Duodenal mucosa (tissue), 2 donors: ENCODE results near the gene NOTCH1.
A peak's percentile ranks its signal among the peaks of the same experiment; 100 is the strongest.

ENCODE experiments used
- H3K27ac ChIP-seq: one replicate; pipeline ENCODE4 v1.7.0; 2013; ENCODE audit warnings: low read depth, low read length
- H3K27me3 ChIP-seq, 2 donors: one replicate each; pipeline ENCODE4 v1.7.0; 2013; ENCODE audit warnings: low read length in 2 of 2, control low read depth in 1 of 2; ENCODE audit not compliant: insufficient read depth in 2 of 2, control insufficient read depth in 1 of 2
- H3K36me3 ChIP-seq, 2 donors: one replicate each; pipeline ENCODE4 v1.7.0; 2013; ENCODE audit warnings: low read length in 2 of 2, control low read depth in 1 of 2; ENCODE audit not compliant: insufficient read depth in 2 of 2, control insufficient read depth in 1 of 2
- H3K4me1 ChIP-seq, 2 donors: one replicate each; pipeline ENCODE4 v1.7.0; 2013; ENCODE audit warnings: low read length in 2 of 2, control low read depth in 1 of 2; ENCODE audit not compliant: insufficient read depth in 2 of 2, control insufficient read depth in 1 of 2
- H3K4me3 ChIP-seq, 2 donors: one replicate each; pipeline ENCODE4 v1.7.0; 2013; ENCODE audit warnings: low read length in 2 of 2, low read depth in 1 of 2
- H3K9ac ChIP-seq, 2 donors: one replicate each; pipeline ENCODE4 v1.7.0; 2013; ENCODE audit warnings: low read length in 2 of 2, low read depth in 1 of 2
- H3K9me3 ChIP-seq, 2 donors: one replicate each; pipeline ENCODE4 v1.7.0; 2013; ENCODE audit warnings: low read length in 2 of 2, control low read depth in 1 of 2; ENCODE audit not compliant: control insufficient read depth in 1 of 2

NOTCH1 gene

DNA sequence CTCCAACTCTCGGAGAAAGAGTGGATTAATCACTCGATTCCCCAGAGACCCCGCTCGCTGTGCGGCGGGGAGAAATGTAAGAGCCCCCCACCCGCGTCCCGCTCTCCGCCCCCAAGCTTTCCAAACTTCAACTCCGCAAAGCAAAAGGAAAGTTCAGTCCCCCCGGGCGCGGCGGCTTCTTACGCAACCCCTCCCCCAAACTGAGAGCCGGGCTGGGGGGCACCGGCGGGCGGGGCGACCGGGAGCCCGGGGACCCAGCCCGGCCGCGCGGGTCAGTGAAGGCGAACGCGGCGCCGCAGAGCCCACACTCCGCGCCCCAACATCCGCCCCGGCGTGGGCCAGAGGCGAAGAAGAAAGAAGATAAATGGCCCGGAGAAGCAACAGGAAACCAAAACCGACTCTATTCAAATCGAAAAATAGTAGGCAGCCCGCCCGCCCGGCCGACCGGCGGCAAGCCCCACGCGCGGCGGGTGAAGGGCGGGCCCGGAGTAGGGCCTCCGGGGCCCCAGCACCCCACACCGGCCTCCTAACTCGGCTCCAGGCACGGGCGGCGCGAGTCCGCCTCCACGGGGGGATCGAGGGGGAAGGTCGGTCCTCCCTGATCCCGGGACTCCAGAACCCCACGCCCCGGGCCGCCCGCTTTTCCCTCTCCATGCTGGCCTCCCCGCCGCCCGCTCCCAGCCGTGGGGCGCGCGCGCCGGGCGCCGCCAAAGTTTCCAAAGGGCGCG is 720 bp downstream of the NOTCH1 start:
- Histone ChIP-seq H3K9ac (peak overlapping the region; percentile 66 to 79), H3K27ac (peak overlapping the region; percentile 73), H3K27me3 (no peaks in the 10 kb centered on the region), H3K9me3 (no peaks in the 10 kb centered on the region), H3K4me1 (peaks cover 44 to 63% of the 10 kb centered on the region in 2 donors), H3K4me3 (peak overlapping the region; percentile 77 to 90), H3K36me3 (peaks cover 0 to 18% of the 10 kb centered on the region in 2 donors)

DNA sequence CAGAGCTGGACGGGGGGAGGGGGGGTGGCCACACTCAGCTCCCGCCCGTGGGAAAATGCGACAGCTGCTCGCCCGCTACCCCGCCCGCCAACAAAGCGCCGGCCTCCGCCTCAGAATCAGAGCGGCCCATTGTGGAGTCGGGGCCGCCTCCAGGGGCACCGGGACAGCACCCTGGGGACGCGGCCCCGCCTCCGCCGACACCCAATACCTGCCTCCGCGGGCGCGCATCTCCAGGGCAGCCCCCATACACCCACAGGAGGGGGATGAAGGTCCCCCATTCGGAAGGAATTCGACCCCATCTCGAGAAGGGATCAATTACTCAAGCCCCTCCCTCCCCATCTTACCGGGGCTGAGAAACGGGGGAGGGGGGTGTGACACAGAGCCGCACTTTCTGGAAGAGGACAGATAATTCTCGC is 1.3 kb downstream of the NOTCH1 start:
- Histone ChIP-seq H3K27me3 (no peaks in the 10 kb centered on the region), H3K4me1 (peaks cover 44 to 67% of the 10 kb centered on the region in 2 donors), H3K9ac (peak overlapping the region; percentile 66 to 79), H3K27ac (peak overlapping the region; percentile 73), H3K9me3 (no peaks in the 10 kb centered on the region), H3K4me3 (peak overlapping the region; percentile 77 to 90), H3K36me3 (peaks cover 0 to 18% of the 10 kb centered on the region in 2 donors)

DNA sequence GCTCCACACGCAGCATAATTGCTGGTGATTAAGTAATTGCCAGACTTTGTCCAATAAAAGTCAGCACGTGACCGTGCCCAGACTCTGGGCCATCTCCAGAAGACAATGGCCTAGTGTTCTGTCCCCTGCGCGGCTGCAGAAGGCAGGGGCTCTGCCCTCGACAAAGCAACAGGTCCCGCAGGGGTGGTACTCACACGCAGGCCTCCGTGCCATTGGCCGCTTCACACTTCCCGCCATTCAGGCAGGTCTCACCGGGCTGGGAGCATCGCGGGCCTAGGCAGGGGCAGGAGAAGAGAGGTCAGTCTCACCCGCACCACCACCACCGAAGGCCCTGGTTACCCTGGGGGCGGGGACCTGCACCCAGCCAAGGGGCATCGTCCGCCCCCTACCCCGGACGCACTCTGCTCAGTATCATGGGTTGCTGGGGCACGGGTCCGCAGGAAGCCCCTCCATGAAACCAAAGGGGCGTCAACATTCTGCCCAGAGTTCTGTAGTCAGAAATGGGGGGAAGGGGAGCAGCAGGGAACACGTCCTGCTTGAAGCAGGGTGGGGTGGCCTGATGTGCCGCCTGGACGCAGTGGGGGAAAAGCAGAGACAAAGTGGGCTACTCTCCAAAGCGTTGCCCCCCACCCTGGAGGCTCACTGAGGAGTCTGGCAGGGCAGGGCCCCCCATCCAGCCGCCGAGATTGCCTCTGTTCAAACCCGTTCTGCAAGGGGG is 1.9 kb downstream of the NOTCH1 start:
- peaks cover 47 to 73% of the 10 kb centered on the region in 2 donors for H3K4me1 ChIP-seq

DNA sequence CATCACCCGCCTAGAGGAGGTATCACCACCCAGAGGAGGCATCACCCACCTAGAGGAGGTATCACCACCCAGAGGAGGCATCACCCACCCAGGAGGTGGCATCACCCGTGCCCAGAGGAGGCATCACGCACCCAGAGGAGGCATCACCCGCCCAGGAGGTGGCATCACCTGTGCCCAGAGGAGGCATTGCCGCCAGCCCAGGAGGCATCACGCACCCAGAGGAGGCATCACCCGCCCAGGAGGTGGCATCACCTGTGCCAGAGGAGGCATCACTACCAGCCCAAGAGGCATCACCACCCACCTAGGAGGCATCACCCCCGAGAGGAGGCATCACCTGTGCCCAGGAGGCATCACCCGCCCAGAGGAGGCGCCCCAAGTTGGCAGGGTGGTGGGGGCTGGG is 2.6 kb downstream of the NOTCH1 start:
- Histone ChIP-seq H3K9ac (peak overlapping the region; percentile 66 to 79), H3K4me3 (peak overlapping the region in 1 of 2 donors; percentile 90), H3K9me3 (no peaks in the 10 kb centered on the region), H3K36me3 (peaks cover 0 to 18% of the 10 kb centered on the region in 2 donors), H3K27ac (peak overlapping the region; percentile 20), H3K4me1 (peaks cover 50 to 80% of the 10 kb centered on the region in 2 donors), H3K27me3 (no peaks in the 10 kb centered on the region)

More for the DNA sequence above, 1.9 kb downstream of the NOTCH1 start:
- Histone ChIP-seq H3K9me3 (no peaks in the 10 kb centered on the region), H3K27me3 (no peaks in the 10 kb centered on the region), H3K4me3 (peak overlapping the region; percentile 77 to 90), H3K9ac (peak overlapping the region; percentile 66 to 79), H3K27ac (peak overlapping the region; percentile 25), H3K36me3 (peaks cover 0 to 18% of the 10 kb centered on the region in 2 donors)

DNA sequence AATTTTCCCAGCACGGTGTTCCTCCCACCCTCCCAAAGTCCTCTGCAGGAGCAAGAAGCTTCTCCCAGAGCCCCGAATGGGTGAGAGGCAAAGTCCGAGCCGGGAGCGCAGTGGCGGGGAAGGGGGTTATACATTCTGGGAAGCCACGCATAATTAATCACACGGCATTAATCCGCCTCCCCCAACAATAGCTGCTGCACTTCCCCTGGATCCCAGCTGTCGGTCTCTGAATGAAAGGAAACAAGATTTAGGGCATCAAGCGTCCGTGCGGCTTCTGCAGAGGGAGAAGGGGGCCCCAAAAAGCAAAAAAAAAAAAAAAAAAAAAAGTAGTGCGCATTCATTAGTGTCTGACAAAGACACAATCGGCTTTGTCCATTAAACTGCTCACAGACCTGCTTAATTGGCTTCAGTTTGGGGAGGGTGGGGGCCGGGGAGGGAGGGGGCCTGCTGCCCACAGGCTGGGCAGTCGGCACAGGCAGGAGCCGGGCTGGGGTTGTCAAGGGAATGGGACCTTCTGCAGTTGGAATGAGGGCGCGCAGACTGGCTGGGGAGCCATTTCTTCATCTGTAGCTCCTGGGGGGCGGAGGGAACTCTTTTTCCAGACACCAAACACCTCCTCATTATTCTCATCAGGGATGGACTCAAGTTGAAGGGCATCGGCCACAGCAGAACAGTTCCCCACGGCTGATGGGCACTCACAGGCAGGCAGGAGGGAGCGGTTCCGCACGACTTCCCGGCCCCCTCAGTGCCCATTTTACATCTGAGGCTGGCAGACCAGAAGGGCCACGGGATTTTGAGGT is 3.4 kb downstream of the NOTCH1 start:
- Histone ChIP-seq H3K4me1 (peaks cover 50 to 81% of the 10 kb centered on the region in 2 donors), H3K27ac (no peak overlapping the region), H3K9ac (no peak overlapping the region), H3K27me3 (no peaks in the 10 kb centered on the region), H3K4me3 (no peak overlapping the region), H3K36me3 (peaks cover 0 to 18% of the 10 kb centered on the region in 2 donors), H3K9me3 (no peaks in the 10 kb centered on the region)

DNA sequence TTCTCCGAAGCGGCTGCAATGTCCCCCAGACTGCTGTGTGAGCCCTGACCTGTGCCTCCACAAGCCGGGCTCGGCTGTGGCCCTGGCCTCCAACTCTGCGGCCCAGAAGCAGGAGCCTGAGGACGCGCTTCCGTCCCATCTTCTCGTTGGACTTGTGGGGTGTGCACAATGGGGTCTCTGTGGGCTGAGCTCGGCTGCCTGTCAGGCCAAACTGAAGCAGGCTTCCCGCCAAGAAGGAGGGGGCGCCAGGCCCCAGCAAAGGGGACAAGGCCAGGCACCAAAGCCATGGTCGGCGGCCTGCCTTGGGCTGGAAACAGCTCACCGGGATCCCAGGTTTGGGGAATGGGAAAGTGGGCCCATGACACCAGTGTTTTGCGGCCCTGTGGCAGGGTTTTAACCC is 4.1 kb downstream of the NOTCH1 start:
- H3K9me3 ChIP-seq, result no peaks in the 10 kb centered on the region
- H3K27ac ChIP-seq, result no peak overlapping the region
- H3K36me3 ChIP-seq, result peaks cover 0 to 22% of the 10 kb centered on the region in 2 donors
- no peaks in the 10 kb centered on the region for H3K27me3 ChIP-seq
- no peak overlapping the region for H3K4me3 ChIP-seq
- peaks cover 44 to 79% of the 10 kb centered on the region in 2 donors for H3K4me1 ChIP-seq
- H3K9ac ChIP-seq, result no peak overlapping the region

DNA sequence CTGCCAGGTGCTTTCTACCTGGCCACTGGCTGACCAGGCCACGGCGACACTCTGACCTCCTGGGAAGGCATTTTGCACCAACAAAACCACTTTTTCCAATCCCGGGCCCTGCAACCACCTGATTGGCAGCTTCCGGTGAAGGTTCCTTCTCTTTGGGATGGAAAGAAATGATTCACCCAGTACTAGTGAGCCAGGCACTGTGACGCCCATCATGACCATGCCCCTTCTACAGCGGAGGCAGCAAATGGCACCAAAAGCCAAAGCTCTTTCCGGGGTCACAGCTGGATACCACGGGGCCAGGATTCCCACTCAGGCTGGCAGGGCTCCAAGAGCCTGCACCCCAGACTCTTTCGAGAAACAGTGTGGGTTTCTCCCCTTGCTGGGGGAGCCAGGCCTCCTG is 4.7 kb downstream of the NOTCH1 start:
- Histone ChIP-seq H3K9me3 (no peaks in the 10 kb centered on the region), H3K36me3 (peaks cover 0 to 27% of the 10 kb centered on the region in 2 donors), H3K9ac (peak overlapping the region in 1 of 2 donors; percentile 58), H3K4me3 (no peak overlapping the region), H3K27me3 (no peaks in the 10 kb centered on the region), H3K4me1 (peaks cover 46 to 79% of the 10 kb centered on the region in 2 donors), H3K27ac (peak overlapping the region; percentile 89)

DNA sequence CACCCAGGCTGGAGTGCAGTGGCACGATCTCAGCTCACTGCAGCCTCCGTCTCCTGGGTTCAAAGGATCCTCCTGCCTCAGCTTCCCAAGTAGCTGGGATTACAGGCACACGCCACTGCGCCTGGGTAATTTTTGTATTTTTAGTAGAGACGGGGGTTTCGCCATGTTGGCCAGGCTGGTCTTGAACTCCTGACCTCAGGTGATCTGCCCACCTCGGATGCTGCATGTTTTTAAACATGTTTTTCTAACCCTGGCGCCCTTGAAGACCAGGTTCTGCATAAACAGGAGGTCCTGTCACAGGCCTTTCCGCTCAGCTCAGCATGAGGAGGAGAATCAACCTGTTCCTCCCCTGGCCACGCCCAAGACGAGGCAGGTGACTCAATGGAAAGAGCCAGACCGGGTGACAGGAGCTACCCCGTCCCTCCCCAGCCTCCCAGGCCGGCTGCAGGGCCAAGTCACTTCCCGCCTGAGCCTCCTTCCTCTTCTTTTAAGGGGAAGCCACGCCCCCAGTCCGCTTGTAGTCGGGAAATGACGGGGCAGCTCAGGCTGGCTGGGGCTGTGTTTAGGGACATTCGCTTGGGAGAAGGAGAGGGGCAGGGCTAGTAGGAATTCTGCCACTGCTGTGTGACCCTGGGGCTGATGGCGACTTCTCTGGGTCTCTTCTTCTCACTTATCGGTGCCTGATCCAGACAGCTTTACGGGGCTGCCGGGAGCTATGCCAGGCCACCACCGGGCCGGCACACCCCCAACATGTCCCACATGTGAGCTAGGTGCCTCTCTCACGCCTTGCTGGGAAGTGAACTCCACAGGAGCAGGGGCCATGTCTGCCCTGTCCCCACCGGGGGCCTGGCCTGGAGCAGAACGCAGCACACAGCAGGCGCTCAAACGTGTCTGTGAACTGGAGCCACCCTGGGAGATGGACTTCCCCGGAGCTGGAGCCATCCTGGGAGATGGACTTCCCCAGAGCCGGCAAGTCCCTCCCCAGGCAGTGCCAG is 6.1 kb downstream of the NOTCH1 start:
- Histone ChIP-seq H3K9me3 (no peaks in the 10 kb centered on the region), H3K4me1 (peaks cover 47 to 85% of the 10 kb centered on the region in 2 donors), H3K36me3 (peaks cover 0 to 27% of the 10 kb centered on the region in 2 donors), H3K4me3 (peak overlapping the region; percentile 46 to 58), H3K27ac (peak overlapping the region; percentile 89), H3K9ac (peak overlapping the region; percentile 58 to 71), H3K27me3 (no peaks in the 10 kb centered on the region)
